HepG2 (cell line): ENCODE data around the gene ARHGDIA. TPM values are rescaled to one million over a fixed set of nuclear protein-coding genes. Genes with fewer than 3 reads are reported as not detected.

Source experiments
- EP300 ChIP-seq, 3 experiments: sonication (generic) in 1 of 3; formaldehyde crosslinking in 1 of 3; IDR thresholded peaks; 2 replicates each; pipeline versions ENCODE4 v1.5.1 to v1.6.1; 2011 to 2020; ENCODE audit warnings: low read depth in 2 of 3, low read length in 2 of 3, borderline replicate concordance in 1 of 3, improper control_type of control experiment in 1 of 3, mild to moderate bottlenecking in 1 of 3, missing genetic modification reagents in 1 of 3, moderate library complexity in 1 of 3
- EZH2 ChIP-seq: conservative IDR thresholded peaks from 2 replicates; pipeline ENCODE4 v1.6.1; 2012; ENCODE audit warnings: mild to moderate bottlenecking, low read depth, low read length, moderate library complexity
- FUBP1 ChIP-seq: sonication (generic); formaldehyde crosslinking; IDR thresholded peaks from 2 replicates; pipeline ENCODE4 v1.5.1; 2020; ENCODE audit warnings: missing genetic modification reagents, mild to moderate bottlenecking, borderline replicate concordance
- HMGA1 ChIP-seq: sonication (generic); formaldehyde crosslinking; conservative IDR thresholded peaks from 2 replicates; pipeline ENCODE4 v1.4.0; 2020; ENCODE audit warnings: missing genetic modification reagents
- HNRNPK ChIP-seq: fragments of 200-400 bp; formaldehyde crosslinking; IDR thresholded peaks from 2 replicates; pipeline ENCODE4 v1.6.1; 2018; ENCODE audit warnings: low read length, low read depth, moderate library complexity, mild to moderate bottlenecking; ENCODE audit not compliant: poor library complexity, severe bottlenecking
- HOXD1 ChIP-seq: sonication (generic); formaldehyde crosslinking; IDR thresholded peaks from 2 replicates; pipeline ENCODE4 v1.5.0; 2020; ENCODE audit warnings: missing genetic modification reagents
- KDM4B ChIP-seq: sonication (generic); formaldehyde crosslinking; IDR thresholded peaks from 2 replicates; pipeline ENCODE4 v1.4.0; 2020; ENCODE audit warnings: missing genetic modification reagents
- NCOA5 ChIP-seq: sonication (generic); formaldehyde crosslinking; IDR thresholded peaks from 2 replicates; pipeline ENCODE4 v1.4.0; 2020; ENCODE audit warnings: missing genetic modification reagents
- NCOR1 ChIP-seq: fragments of 200-600 bp; sonication (generic); IDR thresholded peaks from 2 replicates; pipeline ENCODE4 v1.7.0; 2017; ENCODE audit warnings: antibody characterized with exemption, low read length, borderline replicate concordance
- SMARCE1 ChIP-seq: fragments of 450-650 bp; IDR thresholded peaks from 2 replicates; pipeline ENCODE4 v1.6.1; 2017; ENCODE audit warnings: borderline replicate concordance
- SYNCRIP ChIP-seq: fragments of 200-400 bp; formaldehyde crosslinking; IDR thresholded peaks from 2 replicates; pipeline ENCODE4 v1.6.1; 2018; ENCODE audit warnings: mild to moderate bottlenecking, low read depth, low read length; ENCODE audit not compliant: insufficient read depth
- ZBTB10 ChIP-seq: sonication (generic); formaldehyde crosslinking; IDR thresholded peaks from 2 replicates; pipeline ENCODE4 v1.4.0; 2020; ENCODE audit warnings: missing genetic modification reagents, borderline replicate concordance
- ZBTB8A ChIP-seq: sonication (generic); formaldehyde crosslinking; IDR thresholded peaks from 2 replicates; pipeline ENCODE4 v1.4.0; 2020; ENCODE audit warnings: mild to moderate bottlenecking, low read depth, missing genetic modification reagents, borderline replicate concordance
- ZNF546 ChIP-seq: sonication (generic); formaldehyde crosslinking; conservative IDR thresholded peaks from 2 replicates; pipeline ENCODE4 v1.8.1; 2023; ENCODE audit warnings: mild to moderate bottlenecking, missing genetic modification reagents
- ZNF563 ChIP-seq: sonication (generic); formaldehyde crosslinking; IDR thresholded peaks from 2 replicates; pipeline ENCODE4 v1.8.0; 2022; ENCODE audit warnings: mild to moderate bottlenecking, moderate library complexity, missing genetic modification reagents
- ZNF576 ChIP-seq: sonication (generic); formaldehyde crosslinking; IDR thresholded peaks from 2 replicates; pipeline ENCODE4 v1.4.0; 2020; ENCODE audit warnings: mild to moderate bottlenecking, missing genetic modification reagents
- ZNF605 ChIP-seq: sonication (generic); formaldehyde crosslinking; IDR thresholded peaks from 2 replicates; pipeline ENCODE4 v1.8.0; 2022; ENCODE audit warnings: mild to moderate bottlenecking, missing genetic modification reagents
- ZNF644 ChIP-seq: IDR thresholded peaks from 2 replicates; pipeline ENCODE4 v1.6.1; 2016; ENCODE audit warnings: low read depth
- ZNF709 ChIP-seq: sonication (generic); formaldehyde crosslinking; IDR thresholded peaks from 2 replicates; pipeline ENCODE4 v1.5.0; 2020; ENCODE audit warnings: mild to moderate bottlenecking, missing genetic modification reagents
- ZUFSP ChIP-seq: sonication (generic); formaldehyde crosslinking; IDR thresholded peaks from 2 replicates; pipeline ENCODE4 v1.9.0; 2021; ENCODE audit warnings: missing genetic modification reagents, mild to moderate bottlenecking, borderline replicate concordance
- polyA plus RNA-seq, 8 experiments: library from polyadenylated mRNA; depleted of rRNA in 3 of 8; stranded (reverse) in 7 of 8; unstranded in 1 of 8; fragments of >200 nt; fragmentation: Illumina TruSeq in 4 of 8; extraction: Trizol in 4 of 8; gene quantifications; 2 replicates each; pipeline versions ENCODE4 v1.2.1 to v1.2.3, GENCODE V29; 2011 to 2016; ENCODE audit warnings: low read depth in 4 of 8, missing spikeins in 1 of 8, mixed read lengths in 1 of 8; ENCODE audit not compliant: insufficient read depth in 1 of 8
- total RNA-seq, 5 experiments: library from RNA; depleted of rRNA; stranded (reverse); fragments of >200 nt; fragmentation: Illumina TruSeq; extraction: Trizol; gene quantifications; 2 replicates each; pipeline ENCODE4 v1.2.3, GENCODE V29; 2016; ENCODE audit warnings: low read depth in 1 of 5

ARHGDIA gene
- total and polyA plus RNA-seq, 2 of the 13 experiments (the other 11 are each of a cell fraction or from before 2014, with no cell fraction given), result 40.0 to 64.0 TPM

GRCh38 chr17:81867991-81868673 lies 3.0 kb downstream of the ARHGDIA start (continued):
- no peak for TF ChIP-seq ZUFSP (CRISPR knock-in tag)
- TF ChIP-seq EZH2, result no peak
- TF ChIP-seq ZNF546, result peak; percentile 23; the same call in 1 of the 2 replicates
- no peak for TF ChIP-seq SYNCRIP
- no peak for TF ChIP-seq NCOR1
- peak; percentile 60; the same call in 1 of the 2 replicates for TF ChIP-seq ZNF563 (CRISPR knock-in tag)
- TF ChIP-seq ZNF576, result 0 out of 2 replicates have a peak, but pooled peaks have one; percentile 16
- TF ChIP-seq HNRNPK, result peak; percentile 4
- TF ChIP-seq ZNF644 (CRISPR knock-in tag), result no peak
- TF ChIP-seq ZNF709, result peak; percentile 1; the same call in 1 of the 2 replicates
- TF ChIP-seq KDM4B (CRISPR knock-in tag), result 0 out of 2 replicates have a peak, but pooled peaks have one; percentile 20
- no peak for TF ChIP-seq ZNF605 (CRISPR knock-in tag)
- TF ChIP-seq SMARCE1, result no peak
- 0 out of 2 replicates have a peak, but pooled peaks have one; percentile 14 for TF ChIP-seq HOXD1 (CRISPR knock-in tag)
- 0 out of 2 replicates have a peak, but pooled peaks have one; percentile 17 for TF ChIP-seq FUBP1 (CRISPR knock-in tag)
- TF ChIP-seq NCOA5 (CRISPR knock-in tag), result peak; percentile 95
- TF ChIP-seq HMGA1 (CRISPR knock-in tag), result no peak
- TF ChIP-seq ZBTB10 (CRISPR knock-in tag), result no peak
- TF ChIP-seq ZBTB8A (CRISPR knock-in tag), result no peak
- TF ChIP-seq EP300 (IDR thresholded peaks at IDR 0.05; ENCODE audit: low read depth in 2 of 2, low read length in 2 of 2), result no peak; a peak in 1 of 4 replicates
- no peak for TF ChIP-seq EP300 (CRISPR knock-in tag; IDR thresholded peaks at IDR 0.05; ENCODE audit: borderline replicate concordance)
